Karpas-422 (cell line): ENCODE results near the gene ZBTB7C. TPM values are rescaled to one million over a fixed set of nuclear protein-coding genes. Genes with fewer than 3 reads are reported as not detected.

Experiments used
- DNase-seq: peaks from one replicate; pipeline ENCODE4 v3.0.0-alpha.2; 2015
- H2AFZ ChIP-seq: fragments of 200-600 bp; sonication (generic); 2 replicates; pipeline ENCODE4 v1.6.1; 2014; ENCODE audit warnings: antibody characterized with exemption, low read length, mixed read lengths
- H3K27ac ChIP-seq: fragments of 200-600 bp; sonication (generic); 2 replicates; pipeline ENCODE4 v1.5.1; 2014; ENCODE audit warnings: mild to moderate bottlenecking, low read length, moderate library complexity
- H3K27me3 ChIP-seq: fragments of 200-600 bp; sonication (generic); 2 replicates; pipeline ENCODE4 v1.6.1; 2014; ENCODE audit warnings: low read length, mixed read lengths
- H3K36me3 ChIP-seq: fragments of 200-600 bp; sonication (generic); 2 replicates; pipeline ENCODE4 v1.6.1; 2014; ENCODE audit warnings: low read length, mixed read lengths; ENCODE audit not compliant: insufficient read depth
- H3K4me1 ChIP-seq: fragments of 200-600 bp; sonication (generic); 2 replicates; pipeline ENCODE4 v1.6.1; 2014; ENCODE audit warnings: mild to moderate bottlenecking, low read length, mixed read lengths
- H3K4me2 ChIP-seq: fragments of 200-600 bp; sonication (generic); 2 replicates; pipeline ENCODE4 v1.6.1; 2014; ENCODE audit warnings: low read length, low read depth, mild to moderate bottlenecking; ENCODE audit not compliant: poor library complexity, severe bottlenecking
- H3K4me3 ChIP-seq: fragments of 200-600 bp; sonication (generic); 2 replicates; pipeline ENCODE4 v1.5.1; 2014; ENCODE audit warnings: mild to moderate bottlenecking, antibody characterized with exemption, low read length, mixed read lengths
- H3K79me2 ChIP-seq: fragments of 200-600 bp; sonication (generic); 2 replicates; pipeline ENCODE4 v1.6.1; 2014; ENCODE audit warnings: mild to moderate bottlenecking, low read length, mixed read lengths
- H3K9ac ChIP-seq: fragments of 200-600 bp; sonication (generic); 2 replicates; pipeline ENCODE4 v1.6.0; 2014; ENCODE audit warnings: low read length
- H3K9me2 ChIP-seq: fragments of 200-600 bp; sonication (generic), shearing (Covaris generic); replicated peaks from 2 replicates; pipeline ENCODE4 v1.6.0; 2014; ENCODE audit warnings: mild to moderate bottlenecking, low read length, moderate library complexity; ENCODE audit not compliant: insufficient read depth
- H3K9me3 ChIP-seq: fragments of 300-700, 200-600 bp; sonication (generic); 2 replicates; pipeline ENCODE4 v1.6.1; 2014; ENCODE audit warnings: low read length, mixed read lengths
- H4K20me1 ChIP-seq: fragments of 200-600 bp; sonication (generic); 2 replicates; pipeline ENCODE4 v1.6.1; 2014; ENCODE audit warnings: mild to moderate bottlenecking, antibody characterized with exemption, low read length, low read depth; ENCODE audit not compliant: insufficient read depth
- total RNA-seq: library from RNA; depleted of rRNA; stranded (reverse); fragments of >200 nt; shearing (Covaris generic); gene quantifications from 2 replicates; pipeline ENCODE4 v1.2.3, GENCODE V29; 2014; ENCODE audit warnings: low replicate concordance

The ZBTB7C gene
- total RNA-seq, 1 experiment from 2014 or later, result not detected

GRCh38 chr18:47987388-47987699 is 421.8 kb downstream of the ZBTB7C start:
- no peaks in the 10 kb centered on the region for H3K27me3 ChIP-seq
- peak overlapping the region; percentile 36 for H3K4me3 ChIP-seq
- no peak overlapping the region for H2AFZ ChIP-seq
- no peaks in the 10 kb centered on the region for H3K9me2 ChIP-seq
- no peaks in the 10 kb centered on the region for H3K36me3 ChIP-seq
- H3K9me3 ChIP-seq, result no peaks in the 10 kb centered on the region
- H3K79me2 ChIP-seq, result peaks cover 4% of the 10 kb centered on the region; the same call in 1 of the 2 replicates
- peak overlapping the region; percentile 99 for H3K27ac ChIP-seq
- H3K4me2 ChIP-seq, result peak overlapping the region; percentile 67
- DNase-seq, result no peak
- peak overlapping the region; percentile 73 for H3K9ac ChIP-seq
- H3K4me1 ChIP-seq, result peaks cover 97% of the 10 kb centered on the region
- no peaks in the 10 kb centered on the region for H4K20me1 ChIP-seq

GRCh38 chr18:47986620-47987387 is 422.4 kb downstream of the ZBTB7C start:
- peak overlapping the region; percentile 99 for H3K27ac ChIP-seq
- no peak overlapping the region for H2AFZ ChIP-seq
- peak; percentile 94 for DNase-seq
- H3K4me1 ChIP-seq, result peaks cover 96% of the 10 kb centered on the region
- no peaks in the 10 kb centered on the region for H3K27me3 ChIP-seq
- no peaks in the 10 kb centered on the region for H3K36me3 ChIP-seq
- peak overlapping the region; percentile 73 for H3K9ac ChIP-seq
- no peaks in the 10 kb centered on the region for H4K20me1 ChIP-seq
- H3K9me3 ChIP-seq, result no peaks in the 10 kb centered on the region
- no peaks in the 10 kb centered on the region for H3K9me2 ChIP-seq
- peak overlapping the region; percentile 36 for H3K4me3 ChIP-seq
- H3K79me2 ChIP-seq, result peaks cover 7% of the 10 kb centered on the region; the same call in 1 of the 2 replicates
- H3K4me2 ChIP-seq, result peak overlapping the region; percentile 67

- peak overlapping the region; percentile 75 for H3K4me2 ChIP-seq
- H2AFZ ChIP-seq, result no peak overlapping the region
- H3K9ac ChIP-seq, result peak overlapping the region; percentile 87
- no peaks in the 10 kb centered on the region for H3K36me3 ChIP-seq
- H3K4me3 ChIP-seq, result no peak overlapping the region
- H4K20me1 ChIP-seq, result no peaks in the 10 kb centered on the region
- H3K9me2 ChIP-seq, result no peaks in the 10 kb centered on the region
- no peaks in the 10 kb centered on the region for H3K9me3 ChIP-seq
- peaks cover 96% of the 10 kb centered on the region for H3K4me1 ChIP-seq
- no peaks in the 10 kb centered on the region for H3K27me3 ChIP-seq
- H3K27ac ChIP-seq, result peak overlapping the region; percentile 99
- peaks cover 11% of the 10 kb centered on the region; the same call in 1 of the 2 replicates for H3K79me2 ChIP-seq
- peak; percentile 85 for DNase-seq
Observed at GRCh38 chr18:47985866-47986265, 423.3 kb downstream of the ZBTB7C start.

GRCh38 chr18:47984991-47985390 is 424.2 kb downstream of the ZBTB7C start:
- Histone ChIP-seq H3K9ac (peak overlapping the region; percentile 87), H3K79me2 (peaks cover 14% of the 10 kb centered on the region; the same call in 1 of the 2 replicates), H3K4me1 (peaks cover 96% of the 10 kb centered on the region), H2AFZ (no peak overlapping the region), H3K9me3 (no peaks in the 10 kb centered on the region), H3K27me3 (no peaks in the 10 kb centered on the region), H3K36me3 (no peaks in the 10 kb centered on the region), H3K4me2 (peak overlapping the region; percentile 75), H3K4me3 (peak overlapping the region; percentile 55), H3K27ac (peak overlapping the region; percentile 99), H3K9me2 (no peaks in the 10 kb centered on the region), H4K20me1 (no peaks in the 10 kb centered on the region)
- DNase-seq, result peak; percentile 84

GRCh38 chr18:47983946-47984345 is 425.2 kb downstream of the ZBTB7C start:
- H3K9me2 ChIP-seq, result no peaks in the 10 kb centered on the region

GRCh38 chr18:47983055-47983454 is 426.1 kb downstream of the ZBTB7C start:
- H2AFZ ChIP-seq, result no peak overlapping the region
- H3K4me2 ChIP-seq, result peak overlapping the region; percentile 75
- peak overlapping the region; percentile 87 for H3K9ac ChIP-seq
- peaks cover 94% of the 10 kb centered on the region for H3K4me1 ChIP-seq
- no peaks in the 10 kb centered on the region for H3K9me3 ChIP-seq
- peaks cover 6% of the 10 kb centered on the region; the same call in 1 of the 2 replicates for H3K36me3 ChIP-seq
- no peaks in the 10 kb centered on the region for H4K20me1 ChIP-seq
- no peaks in the 10 kb centered on the region for H3K27me3 ChIP-seq
- no peaks in the 10 kb centered on the region for H3K9me2 ChIP-seq
- H3K79me2 ChIP-seq, result peaks cover 14% of the 10 kb centered on the region; the same call in 1 of the 2 replicates
- DNase-seq, result no peak
- peak overlapping the region; percentile 55 for H3K4me3 ChIP-seq
- peak overlapping the region; percentile 99 for H3K27ac ChIP-seq

More at GRCh38 chr18:47983946-47984345, 425.2 kb downstream of the ZBTB7C start:
- peaks cover 14% of the 10 kb centered on the region; the same call in 1 of the 2 replicates for H3K79me2 ChIP-seq
- no peaks in the 10 kb centered on the region for H3K9me3 ChIP-seq
- H3K4me3 ChIP-seq, result peak overlapping the region; percentile 55
- H2AFZ ChIP-seq, result no peak overlapping the region
- H3K4me2 ChIP-seq, result peak overlapping the region; percentile 75
- H3K4me1 ChIP-seq, result peaks cover 96% of the 10 kb centered on the region
- peak overlapping the region; percentile 87 for H3K9ac ChIP-seq
- H4K20me1 ChIP-seq, result no peaks in the 10 kb centered on the region
- H3K27me3 ChIP-seq, result no peaks in the 10 kb centered on the region
- peaks cover 5% of the 10 kb centered on the region; the same call in 1 of the 2 replicates for H3K36me3 ChIP-seq
- DNase-seq, result peak; percentile 95
- H3K27ac ChIP-seq, result peak overlapping the region; percentile 99

- DNase-seq, result peak; percentile 71
- peak overlapping the region; percentile 91 for H3K27ac ChIP-seq
- H3K79me2 ChIP-seq, result peaks cover 14% of the 10 kb centered on the region; the same call in 1 of the 2 replicates
- H3K9ac ChIP-seq, result peak overlapping the region; percentile 78
- no peaks in the 10 kb centered on the region for H4K20me1 ChIP-seq
- no peaks in the 10 kb centered on the region for H3K9me2 ChIP-seq
- H3K27me3 ChIP-seq, result no peaks in the 10 kb centered on the region
- H3K4me1 ChIP-seq, result peaks cover 93% of the 10 kb centered on the region
- no peak overlapping the region for H2AFZ ChIP-seq
- H3K9me3 ChIP-seq, result peaks cover 3% of the 10 kb centered on the region; the same call in 1 of the 2 replicates
- H3K36me3 ChIP-seq, result peaks cover 10% of the 10 kb centered on the region
- H3K4me2 ChIP-seq, result peak overlapping the region; percentile 75
- peak overlapping the region; percentile 66 for H3K4me3 ChIP-seq
Observed at GRCh38 chr18:47981830-47982229, 427.4 kb downstream of the ZBTB7C start.

GRCh38 chr18:47981320-47981719 is 427.9 kb downstream of the ZBTB7C start:
- peak; percentile 67 for DNase-seq
- peaks cover 93% of the 10 kb centered on the region for H3K4me1 ChIP-seq
- H3K9me2 ChIP-seq, result no peaks in the 10 kb centered on the region
- no peaks in the 10 kb centered on the region for H4K20me1 ChIP-seq
- peak overlapping the region; percentile 78 for H3K9ac ChIP-seq
- peak overlapping the region; percentile 66 for H3K4me3 ChIP-seq
- H3K9me3 ChIP-seq, result peaks cover 8% of the 10 kb centered on the region; the same call in 1 of the 2 replicates
- H3K36me3 ChIP-seq, result peaks cover 13% of the 10 kb centered on the region
- peak overlapping the region; percentile 75 for H3K4me2 ChIP-seq
- no peak overlapping the region for H2AFZ ChIP-seq
- H3K27me3 ChIP-seq, result no peaks in the 10 kb centered on the region
- H3K79me2 ChIP-seq, result peaks cover 18% of the 10 kb centered on the region; the same call in 1 of the 2 replicates
- H3K27ac ChIP-seq, result peak overlapping the region; percentile 91
